ENCODE measurements around the gene RABGAP1L.
"Not testable (repeated sequence)": the region's sequence is repeated elsewhere in the genome, so short reads cannot be mapped to it uniquely, and the experiment has no call there.

Gene RABGAP1L

DNA sequence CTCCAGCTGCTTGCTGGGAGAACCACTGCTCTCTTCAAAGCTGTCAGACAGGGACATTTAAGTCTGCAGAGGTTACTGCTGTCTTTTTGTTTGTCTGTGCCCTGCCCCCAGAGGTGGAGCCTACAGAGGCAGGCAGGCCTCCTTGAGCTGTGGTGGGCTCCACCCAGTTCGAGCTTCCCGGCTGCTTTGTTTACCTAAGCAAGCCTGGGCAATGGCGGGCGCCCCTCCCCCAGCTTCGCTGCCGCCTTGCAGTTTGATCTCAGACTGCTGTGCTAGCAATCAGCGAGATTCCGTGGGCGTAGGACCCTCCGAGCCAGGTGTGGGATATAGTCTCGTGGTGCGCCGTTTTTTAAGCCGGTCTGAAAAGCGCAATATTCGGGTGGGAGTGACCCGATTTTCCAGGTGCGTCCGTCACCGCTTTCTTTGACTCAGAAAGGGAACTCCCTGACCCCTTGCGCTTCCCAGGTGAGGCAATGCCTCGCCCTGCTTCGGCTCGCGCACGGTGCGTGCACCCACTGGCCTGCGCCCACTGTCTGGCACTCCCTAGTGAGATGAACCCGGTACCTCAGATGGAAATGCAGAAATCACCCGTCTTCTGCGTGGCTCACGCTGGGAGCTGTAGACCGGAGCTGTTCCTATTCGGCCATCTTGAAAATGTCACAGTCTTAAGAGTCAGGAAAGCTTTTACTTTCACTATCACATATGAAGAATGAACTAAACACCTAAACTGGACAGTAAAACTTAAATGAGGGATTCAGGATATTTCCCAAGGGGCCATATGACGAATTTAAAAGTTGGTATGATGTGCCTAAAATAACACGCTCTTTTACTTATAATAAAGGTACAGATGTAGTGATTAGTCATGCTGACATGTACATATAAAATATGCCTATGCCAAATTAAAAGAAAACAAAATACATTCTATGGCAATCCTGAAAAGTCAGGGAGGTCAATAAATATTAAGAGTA, 689.6 kb downstream of the RABGAP1L start:
- DNase-seq (ENCODE audit: low read depth in 2 of 2, low spot score in 1 of 2), result not testable (repeated sequence)

DNA sequence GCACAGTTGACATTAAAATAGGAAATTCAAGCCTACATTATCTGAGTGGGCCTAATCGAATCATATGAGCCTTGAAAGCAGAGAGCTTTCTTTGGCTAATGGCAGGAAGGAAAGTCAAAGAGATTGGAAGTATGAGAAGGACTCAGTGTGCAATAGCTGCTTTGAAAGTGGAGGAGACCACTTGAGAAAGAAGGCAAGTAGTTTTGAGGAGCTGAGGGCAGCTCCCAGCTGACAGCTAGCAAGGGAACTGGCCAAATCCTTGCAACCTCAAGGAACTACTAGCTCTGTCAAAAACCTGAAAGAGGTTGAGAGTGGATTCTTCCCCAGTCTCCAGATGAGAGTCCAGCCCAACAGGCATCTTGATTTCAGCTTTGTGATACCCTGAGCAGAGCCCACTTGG, 691.4 kb downstream of the RABGAP1L start:
- no peak for DNase-seq (ENCODE audit: low read depth in 2 of 2, low spot score in 1 of 2)

GRCh38 chr1:174858301-174858700, 699.0 kb downstream of the RABGAP1L start:
- DNase-seq (ENCODE audit: low read depth in 2 of 2, low spot score in 1 of 2), result no peak

DNA sequence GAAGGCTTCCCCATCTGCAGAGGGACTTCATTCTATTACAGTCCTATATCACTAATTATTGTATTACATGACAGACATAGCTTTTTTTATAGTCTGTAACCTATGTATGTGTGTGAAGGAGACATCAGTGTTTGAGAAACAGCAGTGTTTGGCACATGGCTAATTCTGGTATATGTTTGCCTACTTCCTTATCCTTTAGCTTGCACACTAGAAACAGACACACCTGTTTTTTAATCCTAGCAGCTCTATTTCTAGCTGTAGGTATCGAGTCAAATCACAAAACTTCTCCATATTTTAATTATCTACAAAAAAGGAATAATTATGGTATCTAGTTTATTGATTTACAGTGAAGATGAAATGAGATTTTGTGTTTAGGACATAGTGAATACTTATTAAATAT, 711.0 kb downstream of the RABGAP1L start:
- no peak for DNase-seq (ENCODE audit: low read depth in 2 of 2, low spot score in 1 of 2)

GRCh38 chr1:174871886-174872285, 712.6 kb downstream of the RABGAP1L start:
- DNase-seq (ENCODE audit: low read depth in 2 of 2, low spot score in 1 of 2), result no peak

DNA sequence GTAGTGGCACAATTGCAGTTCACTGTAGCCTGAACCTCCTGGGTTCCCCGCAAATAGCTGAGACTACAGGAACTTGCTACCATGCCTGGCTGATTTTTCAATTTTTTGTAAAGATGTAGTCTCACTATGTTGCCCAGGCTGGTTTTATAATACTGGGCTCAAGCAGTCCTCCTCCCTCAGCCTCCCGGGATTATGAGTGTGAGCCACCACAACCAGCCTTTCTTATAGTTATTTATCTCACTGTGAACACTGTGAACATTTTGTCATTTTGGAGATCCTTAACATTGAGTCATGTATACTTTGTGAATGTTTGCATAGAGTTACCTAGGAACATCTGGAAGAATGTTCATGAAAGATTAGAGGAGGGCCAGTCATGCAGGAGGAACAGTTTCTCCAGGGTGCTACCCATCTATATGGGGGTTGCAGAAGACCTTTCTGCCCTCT, 713.3 kb downstream of the RABGAP1L start:
- DNase-seq (ENCODE audit: low read depth in 2 of 2, low spot score in 1 of 2), result no peak

GRCh38 chr1:174874331-174875053, 715.2 kb downstream of the RABGAP1L start:
- no peak for DNase-seq (ENCODE audit: low read depth in 2 of 2, low spot score in 1 of 2)

GRCh38 chr1:174875306-174875705, 716.0 kb downstream of the RABGAP1L start:
- DNase-seq (ENCODE audit: low read depth in 2 of 2, low spot score in 1 of 2), result no peak

DNA sequence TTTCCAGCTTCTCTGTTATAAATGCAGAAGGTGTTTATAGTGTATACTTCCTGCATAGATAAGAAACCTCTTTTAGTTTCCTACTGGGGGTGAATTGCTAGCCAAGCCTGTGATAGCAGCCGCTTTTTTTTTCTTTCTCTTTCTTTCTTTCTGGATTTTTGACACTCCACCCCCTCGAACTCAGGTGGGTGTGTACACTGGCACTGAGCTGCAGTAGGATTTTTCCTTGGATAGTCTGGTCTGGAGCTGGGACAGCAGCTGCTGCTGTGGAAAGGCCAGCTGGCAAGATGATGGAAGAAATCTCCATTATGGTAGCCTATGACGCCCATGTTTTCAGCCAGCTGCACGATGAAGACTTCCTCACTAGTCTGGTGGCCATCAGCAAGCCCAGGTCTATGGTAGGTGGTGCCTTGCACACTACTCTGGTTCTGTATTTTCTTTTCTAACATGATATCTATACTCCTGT, 717.9 kb downstream of the RABGAP1L start:
- no peak for DNase-seq (ENCODE audit: low read depth in 2 of 2, low spot score in 1 of 2)

GRCh38 chr1:174880171-174880570, 720.9 kb downstream of the RABGAP1L start:
- no peak for DNase-seq (ENCODE audit: low read depth in 2 of 2, low spot score in 1 of 2)

GRCh38 chr1:174883409-174883808, 724.1 kb downstream of the RABGAP1L start:
- DNase-seq (ENCODE audit: low read depth in 2 of 2, low spot score in 1 of 2), result no peak

GRCh38 chr1:174884038-174884437, 724.7 kb downstream of the RABGAP1L start:
- DNase-seq (ENCODE audit: low read depth in 2 of 2, low spot score in 1 of 2), result no peak

DNA sequence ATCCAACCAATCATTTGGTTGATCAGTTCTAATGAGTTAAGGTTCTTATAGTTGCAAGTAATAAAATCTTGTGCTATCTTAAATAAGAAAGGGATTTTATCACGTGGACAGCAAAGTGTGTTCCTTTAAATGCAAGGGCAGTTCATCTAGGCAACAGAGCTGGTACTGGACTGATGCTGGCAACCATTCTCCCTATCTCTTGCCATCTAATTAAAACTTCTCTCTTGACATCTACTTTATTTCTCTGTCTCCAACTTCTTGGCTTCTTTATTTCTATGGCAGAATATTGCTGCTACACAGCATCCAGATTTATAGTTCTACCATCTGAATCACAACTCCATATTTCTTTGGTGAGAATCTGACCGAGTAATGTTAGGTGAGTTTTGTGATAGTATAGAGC, 725.2 kb downstream of the RABGAP1L start:
- no peak for DNase-seq (ENCODE audit: low read depth in 2 of 2, low spot score in 1 of 2)

DNA sequence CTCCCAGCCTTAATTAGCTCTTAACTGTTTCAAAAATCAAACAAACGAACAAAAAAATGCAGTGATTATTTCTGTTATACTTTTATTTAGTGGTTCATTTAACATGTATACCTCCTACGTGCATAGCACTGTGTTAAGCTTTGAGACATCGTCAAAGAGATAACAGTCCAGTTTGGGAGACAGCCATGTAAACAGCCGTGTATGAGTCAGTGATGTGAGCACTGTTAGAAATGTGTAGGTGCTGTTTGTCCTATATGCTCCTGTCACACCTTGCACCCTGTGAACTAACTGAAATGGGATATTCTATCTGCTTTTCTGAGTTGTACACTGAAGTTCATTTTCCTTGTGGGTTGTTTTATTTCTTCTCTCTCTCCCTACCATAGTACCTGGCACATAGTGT, 730.7 kb downstream of the RABGAP1L start:
- no peak for DNase-seq (ENCODE audit: low read depth in 2 of 2, low spot score in 1 of 2)

GRCh38 chr1:174892016-174892415, 732.7 kb downstream of the RABGAP1L start:
- DNase-seq (ENCODE audit: low read depth in 2 of 2, low spot score in 1 of 2), result no peak

GRCh38 chr1:174894117-174894762, 734.9 kb downstream of the RABGAP1L start:
- DNase-seq (ENCODE audit: low read depth in 2 of 2, low spot score in 1 of 2), result no peak

DNA sequence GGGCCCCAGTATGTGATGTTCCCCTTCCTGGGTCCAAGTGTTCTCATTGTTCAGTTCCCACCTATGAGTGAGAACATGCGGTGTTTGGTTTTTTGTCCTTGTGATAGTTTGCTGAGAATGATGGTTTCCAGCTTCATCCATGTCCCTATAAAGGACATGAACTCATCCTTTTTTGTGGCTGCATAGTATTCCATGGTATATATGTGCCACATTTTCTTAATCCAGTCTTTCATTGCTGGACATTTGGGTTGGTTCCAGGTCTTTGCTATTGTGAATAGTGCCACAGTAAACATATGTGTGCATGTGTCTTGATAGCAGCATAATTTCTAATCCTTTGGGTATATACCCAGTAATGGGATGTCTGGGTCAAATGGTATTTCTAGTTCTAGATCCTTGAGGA, 736.3 kb downstream of the RABGAP1L start:
- not testable (repeated sequence) for DNase-seq (ENCODE audit: low read depth in 2 of 2, low spot score in 1 of 2)

DNA sequence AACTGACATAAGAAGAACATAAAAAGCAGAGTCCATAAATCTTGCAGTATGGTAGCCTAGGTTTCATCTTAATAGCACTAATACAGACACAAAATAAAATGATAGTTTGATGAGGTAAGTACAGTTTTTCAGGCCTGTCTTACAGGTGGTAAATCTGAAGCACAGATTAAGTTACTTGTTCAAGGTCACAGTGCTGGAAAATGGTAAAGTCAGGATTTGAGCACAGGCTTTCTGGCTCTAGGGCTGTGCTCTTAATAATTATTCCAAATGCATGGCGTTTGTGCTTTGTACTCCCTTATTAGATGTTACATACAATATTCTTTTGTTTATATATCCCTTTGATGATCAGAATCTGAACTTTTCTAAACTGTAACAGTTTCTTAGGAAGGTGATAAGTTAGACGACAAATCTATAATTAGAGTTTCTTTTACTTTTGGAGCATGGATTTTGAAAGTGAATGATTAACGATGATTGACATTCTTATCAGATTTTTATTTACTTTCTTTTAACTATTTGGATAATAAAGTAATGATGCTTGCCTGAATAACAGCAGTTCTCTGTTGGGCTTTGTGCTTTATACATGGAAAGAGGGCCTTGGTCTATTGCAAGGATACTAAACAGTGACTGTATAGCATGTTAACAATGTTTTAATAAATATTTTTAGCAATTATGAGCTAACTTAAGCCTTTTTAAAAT, 738.9 kb downstream of the RABGAP1L start:
- no peak for DNase-seq (ENCODE audit: low read depth in 2 of 2, low spot score in 1 of 2)

DNA sequence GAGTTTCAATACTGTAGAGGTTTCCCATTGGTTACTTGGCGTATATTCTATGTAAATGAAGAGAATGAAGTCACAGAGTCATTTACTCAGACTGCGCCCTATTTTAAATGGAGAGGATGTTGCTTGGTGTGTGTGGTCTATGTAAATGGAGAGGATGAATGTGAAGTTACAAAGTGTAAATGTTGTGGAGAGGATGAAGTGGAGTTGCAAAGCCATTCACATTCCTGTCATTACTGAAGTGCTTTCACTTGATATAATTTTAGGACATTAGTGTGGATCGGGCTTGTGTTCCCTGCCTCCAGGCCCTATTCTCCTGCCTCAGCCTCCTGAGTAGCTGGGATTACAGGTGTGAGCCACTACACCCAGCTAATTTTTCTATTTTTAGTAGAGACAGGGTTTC, 741.0 kb downstream of the RABGAP1L start:
- no peak for DNase-seq (ENCODE audit: low read depth in 2 of 2, low spot score in 1 of 2)

- DNase-seq (ENCODE audit: low read depth in 2 of 2, low spot score in 1 of 2), result no peak
These were observed 743.3 kb downstream of the RABGAP1L start for GRCh38 chr1:174902531-174903099.

- no peak for DNase-seq (ENCODE audit: low read depth in 2 of 2, low spot score in 1 of 2)
These were observed 752.3 kb downstream of the RABGAP1L start for GRCh38 chr1:174911606-174912005.
